H1 (cell line): Measurements from ENCODE around the gene NRXN3. TPM values are rescaled to one million over a fixed set of nuclear protein-coding genes. Genes with fewer than 3 reads are reported as not detected.

Source experiments
- CTCF ChIA-PET: fragments of 300-600 bp; sonication (Branson Sonifier 250); formaldehyde crosslinking; loops from one replicate; lab custom pipeline; 2021; ENCODE audit not compliant: partially characterized antibody; lab: Charles Lee
- POLR2A ChIA-PET: fragments of 300-600 bp; sonication (Branson Sonifier 250); formaldehyde crosslinking; loops from one replicate; lab custom pipeline; 2021; ENCODE audit warnings: inconsistent platforms; ENCODE audit not compliant: partially characterized antibody; lab: Charles Lee
- DNase-seq, 2 experiments: peaks; one replicate each; pipeline versions ENCODE4 v3.0.0 to v3.0.0-alpha.2; 2010 to 2022; ENCODE audit warnings: low spot score in 2 of 2, low read depth in 1 of 2, mixed read lengths in 1 of 2
- FAIRE-seq: peaks from 2 replicates; lab custom pipeline; 2011; peaks lifted over from hg19 to GRCh38; lab: Jason Lieb, UNC
- H2AFZ ChIP-seq: 2 replicates; pipeline ENCODE4 v1.8.1; 2012; ENCODE audit warnings: low read length, inconsistent platforms
- H2AK5ac ChIP-seq: 2 replicates; pipeline ENCODE4 v1.6.1; 2013; ENCODE audit warnings: low read depth, low read length
- H2BK120ac ChIP-seq: replicated peaks from 2 replicates; pipeline ENCODE3; 2013; ENCODE audit warnings: low read depth, low read length, inconsistent platforms
- H2BK12ac ChIP-seq: 2 replicates; pipeline ENCODE4 v1.6.1; 2013; ENCODE audit warnings: low read depth, low read length
- H2BK15ac ChIP-seq: 2 replicates; pipeline ENCODE4 v1.6.1; 2013; ENCODE audit warnings: low read length
- H2BK20ac ChIP-seq: 2 replicates; pipeline ENCODE4 v1.6.1; 2013; ENCODE audit warnings: low read length
- H2BK5ac ChIP-seq: 2 replicates; pipeline ENCODE4 v1.6.1; 2013; ENCODE audit warnings: low read depth, low read length
- H3K14ac ChIP-seq: 2 replicates; pipeline ENCODE4 v1.6.1; 2013; ENCODE audit warnings: inconsistent platforms; ENCODE audit not compliant: insufficient read length
- H3K18ac ChIP-seq: 2 replicates; pipeline ENCODE4 v1.6.1; 2013; ENCODE audit warnings: low read length; ENCODE audit errors: extremely low read depth
- H3K23ac ChIP-seq: 2 replicates; pipeline ENCODE4 v1.6.1; 2013; ENCODE audit warnings: inconsistent platforms; ENCODE audit not compliant: insufficient read length
- H3K23me2 ChIP-seq: 2 replicates; pipeline ENCODE4 v1.6.1; 2013; ENCODE audit warnings: low read depth, low read length
- H3K27ac ChIP-seq: 2 replicates; pipeline ENCODE4 v1.6.1; 2011; ENCODE audit warnings: low read depth, low read length, inconsistent platforms
- H3K27me3 ChIP-seq, 4 experiments: replicated peaks in 1 of 4; 1 replicate in 1 of 4; 2 replicates in 3 of 4; pipeline versions ENCODE4 v1.6.1 to v1.8.1; 2011 to 2013; ENCODE audit warnings: low read length in 3 of 4, mild to moderate bottlenecking in 3 of 4, inconsistent platforms in 2 of 4, mixed read lengths in 2 of 4, moderate library complexity in 1 of 4; ENCODE audit not compliant: control insufficient read depth in 3 of 4, insufficient read depth in 3 of 4; ENCODE audit errors: extremely low read depth in 1 of 4
- H3K36me3 ChIP-seq, 4 experiments: 2 replicates each; pipeline versions ENCODE4 v1.6.1 to v1.8.1; 2011 to 2013; ENCODE audit warnings: mild to moderate bottlenecking in 4 of 4, low read length in 3 of 4, moderate library complexity in 2 of 4, control low read depth in 1 of 4, inconsistent platforms in 1 of 4; ENCODE audit not compliant: insufficient read depth in 4 of 4, control insufficient read depth in 2 of 4
- H3K4ac ChIP-seq: replicated peaks from 2 replicates; pipeline ENCODE3; 2013; ENCODE audit warnings: low read length, low read depth, mixed read lengths, inconsistent platforms; ENCODE audit not compliant: insufficient read length
- H3K4me1 ChIP-seq, 4 experiments: replicated peaks in 1 of 4; 1 replicate in 1 of 4; 2 replicates in 3 of 4; pipeline versions ENCODE4 v1.6.1 to v1.8.1; 2011 to 2013; ENCODE audit warnings: low read length in 3 of 4, inconsistent platforms in 2 of 4, mixed read lengths in 1 of 4; ENCODE audit not compliant: insufficient read depth in 4 of 4, control insufficient read depth in 3 of 4
- H3K4me2 ChIP-seq, 2 experiments: 2 replicates each; pipeline versions ENCODE4 v1.6.1 to v1.8.1; 2011 to 2013; ENCODE audit warnings: low read depth in 2 of 2, low read length in 2 of 2, control low read depth in 1 of 2, inconsistent platforms in 1 of 2, mild to moderate bottlenecking in 1 of 2; ENCODE audit not compliant: insufficient read depth in 1 of 2
- H3K4me3 ChIP-seq, 4 experiments: fragments of 200-600, 300-600 bp in 1 of 4; sonication (generic), shearing (Covaris generic), sonication (Bioruptor Twin) in 1 of 4; 2 replicates each; pipeline versions ENCODE4 v1.5.1 to v1.8.1; 2011 to 2016; ENCODE audit warnings: low read length in 4 of 4, low read depth in 3 of 4, control low read depth in 2 of 4, inconsistent platforms in 2 of 4, mild to moderate bottlenecking in 2 of 4, mixed read lengths in 1 of 4, moderate library complexity in 1 of 4; ENCODE audit not compliant: insufficient read depth in 2 of 4; ENCODE audit errors: extremely low read depth in 1 of 4
- H3K56ac ChIP-seq: replicated peaks from 2 replicates; pipeline ENCODE3; 2013; ENCODE audit warnings: low read depth, mild to moderate bottlenecking, mixed read lengths, low read length, inconsistent platforms; ENCODE audit not compliant: insufficient read length
- H3K79me1 ChIP-seq: 2 replicates; pipeline ENCODE4 v1.6.1; 2013; ENCODE audit warnings: low read depth, low read length, control low read depth
- H3K79me2 ChIP-seq, 2 experiments: 2 replicates each; pipeline versions ENCODE4 v1.6.1 to v1.8.1; 2012 to 2013; ENCODE audit warnings: low read length in 2 of 2, mild to moderate bottlenecking in 2 of 2, inconsistent platforms in 1 of 2; ENCODE audit not compliant: insufficient read depth in 2 of 2, control insufficient read depth in 1 of 2
- H3K9ac ChIP-seq, 4 experiments: replicated peaks in 1 of 4; 1 replicate in 1 of 4; 2 replicates in 3 of 4; pipeline versions ENCODE4 v1.6.1 to v1.8.1; 2011 to 2013; ENCODE audit warnings: low read depth in 3 of 4, low read length in 3 of 4, control low read depth in 2 of 4, mild to moderate bottlenecking in 2 of 4, moderate library complexity in 2 of 4, inconsistent platforms in 1 of 4; ENCODE audit errors: extremely low read depth in 1 of 4
- H3K9me3 ChIP-seq, 2 experiments: 2 replicates each; pipeline versions ENCODE4 v1.6.1 to v1.8.1; 2012 to 2013; ENCODE audit warnings: mild to moderate bottlenecking in 2 of 2, moderate library complexity in 2 of 2, control low read depth in 1 of 2, inconsistent platforms in 1 of 2, low read depth in 1 of 2, low read length in 1 of 2, mixed read lengths in 1 of 2; ENCODE audit not compliant: insufficient read depth in 2 of 2
- H4K20me1 ChIP-seq, 2 experiments: replicated peaks in 1 of 2; 2 replicates each; pipeline versions ENCODE3 to v1.8.1; 2011 to 2013; ENCODE audit warnings: inconsistent platforms in 2 of 2, low read length in 2 of 2, mild to moderate bottlenecking in 1 of 2; ENCODE audit not compliant: insufficient read depth in 2 of 2, control insufficient read depth in 1 of 2
- H4K5ac ChIP-seq: 2 replicates; pipeline ENCODE4 v1.6.1; 2013; ENCODE audit warnings: low read length, low read depth, mixed read lengths, inconsistent platforms; ENCODE audit not compliant: insufficient read length
- H4K8ac ChIP-seq: 2 replicates; pipeline ENCODE4 v1.8.0; 2013; ENCODE audit warnings: mild to moderate bottlenecking, moderate library complexity, low read length, inconsistent platforms; ENCODE audit not compliant: insufficient read depth; ENCODE audit errors: extremely low read depth
- H4K91ac ChIP-seq: replicated peaks from 2 replicates; pipeline ENCODE3; 2013; ENCODE audit warnings: low read length, mixed read lengths, inconsistent platforms; ENCODE audit not compliant: insufficient read length
- CEBPB ChIP-seq: IDR thresholded peaks from 2 replicates; pipeline ENCODE4 v1.6.1; 2012; ENCODE audit warnings: low read depth, low read length
- EGR1 ChIP-seq: IDR thresholded peaks from 2 replicates; pipeline ENCODE4 v1.6.1; 2011; ENCODE audit warnings: low read depth, low read length, borderline replicate concordance
- RAD21 ChIP-seq, 2 experiments: IDR thresholded peaks in 1 of 2; conservative IDR thresholded peaks in 1 of 2; 2 replicates each; pipeline ENCODE4 v1.6.1; 2011; ENCODE audit warnings: low read depth in 2 of 2, low read length in 2 of 2, improper control_type of control experiment in 1 of 2, inconsistent platforms in 1 of 2, mild to moderate bottlenecking in 1 of 2, moderate library complexity in 1 of 2
- TBP ChIP-seq: IDR thresholded peaks from 2 replicates; pipeline ENCODE4 v1.6.1; 2011; ENCODE audit warnings: low read depth, low read length, improper control_type of control experiment
- WGBS, 2 experiments: shearing (Covaris generic) in 1 of 2; methylation state at CpG; one replicate each; pipeline versions ENCODE4 v1.1.6 to v1.1.7; 2013 to 2015; ENCODE audit warnings: low lambda C conversion rate in 2 of 2, mixed read lengths in 2 of 2, inconsistent platforms in 1 of 2, low coverage in 1 of 2, missing lambda C conversion rate in 1 of 2; ENCODE audit not compliant: insufficient replicate concordance in 2 of 2, insufficient coverage in 1 of 2, insufficient read length in 1 of 2; ENCODE audit errors: extremely low coverage in 1 of 2, missing lambda C conversion rate in 1 of 2; 5-methylcytosine and 5-hydroxymethylcytosine counted together
- polyA plus RNA-seq, 7 experiments: library from polyadenylated mRNA; depleted of rRNA in 3 of 7; stranded (reverse) in 5 of 7; unstranded in 2 of 7; fragments of >200 nt in 5 of 7; fragments of 200-250 nt in 2 of 7; gene quantifications; 1 replicate in 5 of 7; 2 replicates in 1 of 7; 4 replicates in 1 of 7; pipeline versions ENCODE4 v1.2.1 to v1.2.3, GENCODE V29; 2011 to 2013; ENCODE audit warnings: missing spikeins in 2 of 7, mixed read lengths in 2 of 7
- total RNA-seq: library from RNA; stranded (reverse); fragmentation: NEBNext Ultra II Directional; extraction: Animal tissue kit (Norgen Biotek cat#: 25700); gene quantifications from 2 replicates; pipeline ENCODE4 v1.2.1, GENCODE V29; 2021
- TF ChIP-seq, protein P1 (sequence below), 3 experiments: IDR thresholded peaks; 1 replicate in 2 of 3; 2 replicates in 1 of 3; pipeline versions ENCODE4 v1.5.1 to v1.6.1; 2011; ENCODE audit warnings: low read length in 3 of 3, mild to moderate bottlenecking in 3 of 3, inconsistent platforms in 2 of 3, low read depth in 1 of 3, moderate library complexity in 1 of 3; ENCODE audit not compliant: insufficient read depth in 1 of 3; ENCODE audit errors: control extremely low read depth in 1 of 3

NRXN3 gene
- total and polyA plus RNA-seq, 2 of the 8 experiments (the other 6 are each of a cell fraction or from before 2014, with no cell fraction given), result 2.6 to 4.1 TPM

DNA sequence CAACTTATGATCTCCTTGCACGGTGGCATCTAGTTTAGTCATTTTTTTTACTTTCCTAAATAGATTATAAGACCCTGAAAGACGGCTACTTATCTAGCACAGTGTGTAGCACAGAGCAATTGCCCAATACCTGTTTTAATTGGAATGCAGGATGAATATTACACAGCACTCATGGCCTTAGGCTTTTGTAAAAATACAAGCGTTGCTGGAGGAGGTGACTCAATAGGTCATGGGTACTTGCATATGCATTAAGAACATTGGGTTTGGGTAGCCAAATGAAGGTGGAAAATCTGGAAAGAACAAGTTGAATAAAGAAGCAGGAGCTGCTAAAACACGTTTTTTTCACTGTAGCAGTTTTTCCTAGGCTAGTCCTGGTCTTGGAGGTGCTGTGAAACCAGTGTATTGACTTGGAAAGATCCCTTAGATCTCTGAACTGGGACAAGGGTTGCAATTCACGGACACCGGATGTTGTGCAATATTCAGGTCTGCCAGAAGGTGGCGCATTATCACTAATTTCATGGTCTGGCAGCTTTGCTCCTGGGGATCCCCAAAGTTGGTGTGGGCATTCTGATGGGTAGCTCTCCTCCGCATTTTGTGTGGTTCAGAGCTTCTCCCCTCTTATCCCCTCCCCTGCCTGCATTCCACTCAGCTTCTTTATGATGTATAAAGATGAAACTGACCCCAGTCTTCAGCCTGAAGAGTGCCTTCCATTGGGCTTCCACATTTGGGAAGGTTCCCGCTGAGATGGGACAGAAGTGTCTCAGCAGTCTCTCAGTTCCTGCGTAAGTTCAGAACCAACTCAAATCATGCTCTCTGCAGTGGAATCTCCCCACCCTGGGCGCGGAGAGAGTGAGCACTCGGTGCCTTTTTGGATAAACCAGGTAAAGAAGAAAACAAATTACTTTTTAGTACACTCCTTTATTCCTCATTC, 278.3 kb downstream of the NRXN3 start:
- Histone ChIP-seq H3K79me1 (no peaks in the 10 kb centered on the region), H2AFZ (peak overlapping the region; percentile 91), H2BK5ac (no peak overlapping the region), H3K4me1 (no peaks in the 10 kb centered on the region), H2AK5ac (no peak overlapping the region), H4K8ac (no peak overlapping the region), H3K36me3 (no peaks in the 10 kb centered on the region), H3K18ac (no peak overlapping the region), H3K23ac (no peak overlapping the region), H3K27ac (no peak overlapping the region), H3K4me2 (no peak overlapping the region), H3K27me3 (no peaks in the 10 kb centered on the region), H2BK12ac (no peak overlapping the region), H3K4ac (no peak overlapping the region), H3K79me2 (no peaks in the 10 kb centered on the region), H3K23me2 (no peaks in the 10 kb centered on the region), H4K20me1 (no peaks in the 10 kb centered on the region), H3K14ac (no peak overlapping the region), H2BK120ac (no peak overlapping the region), H3K9me3 (no peaks in the 10 kb centered on the region), H2BK15ac (no peak overlapping the region), H4K91ac (no peak overlapping the region), H4K5ac (no peak overlapping the region), H2BK20ac (no peak overlapping the region), H3K9ac (no peak overlapping the region), H3K56ac (no peak overlapping the region), H3K4me3 (no peak overlapping the region)
- 53% methylated on average over 13 of the region's 13 CpGs; no CpG with 5 or more reads in 1 of the 2 experiments for WGBS, 2 experiments
- FAIRE-seq (peak; percentile 94), DNase-seq (peak; percentile 34 to 93)
- POLR2A ChIA-PET, result no interaction called here
- CTCF ChIA-PET, result interaction anchor here (0.6 to 3.9 kb wide), 37 partner anchors 9 to 426 kb away, joined by 3 to 47 read pairs (median 4); no protein-coding TSS in a partner anchor
- TF ChIP-seq EGR1, result no peak
- peak; percentile 34; the same call in 1 of the 2 replicates for TF ChIP-seq TBP
- peak; percentile 91 to 95 for TF ChIP-seq RAD21 (IDR thresholded peaks at IDR 0.05 in 1 of 2, conservative IDR thresholded peaks at IDR 0.05 in 1 of 2; ENCODE audit: low read depth in 2 of 2, low read length in 2 of 2)
- TF ChIP-seq, protein P1, sequence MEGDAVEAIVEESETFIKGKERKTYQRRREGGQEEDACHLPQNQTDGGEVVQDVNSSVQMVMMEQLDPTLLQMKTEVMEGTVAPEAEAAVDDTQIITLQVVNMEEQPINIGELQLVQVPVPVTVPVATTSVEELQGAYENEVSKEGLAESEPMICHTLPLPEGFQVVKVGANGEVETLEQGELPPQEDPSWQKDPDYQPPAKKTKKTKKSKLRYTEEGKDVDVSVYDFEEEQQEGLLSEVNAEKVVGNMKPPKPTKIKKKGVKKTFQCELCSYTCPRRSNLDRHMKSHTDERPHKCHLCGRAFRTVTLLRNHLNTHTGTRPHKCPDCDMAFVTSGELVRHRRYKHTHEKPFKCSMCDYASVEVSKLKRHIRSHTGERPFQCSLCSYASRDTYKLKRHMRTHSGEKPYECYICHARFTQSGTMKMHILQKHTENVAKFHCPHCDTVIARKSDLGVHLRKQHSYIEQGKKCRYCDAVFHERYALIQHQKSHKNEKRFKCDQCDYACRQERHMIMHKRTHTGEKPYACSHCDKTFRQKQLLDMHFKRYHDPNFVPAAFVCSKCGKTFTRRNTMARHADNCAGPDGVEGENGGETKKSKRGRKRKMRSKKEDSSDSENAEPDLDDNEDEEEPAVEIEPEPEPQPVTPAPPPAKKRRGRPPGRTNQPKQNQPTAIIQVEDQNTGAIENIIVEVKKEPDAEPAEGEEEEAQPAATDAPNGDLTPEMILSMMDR (IDR thresholded peaks at IDR 0.05; ENCODE audit: control extremely low read depth in 1 of 3, insufficient read depth in 1 of 3, low read depth in 1 of 3, low read length in 3 of 3), result peak; percentile 67 to 89 (median 89)
- TF ChIP-seq CEBPB, result peak; percentile 98
